Measurements from ENCODE around the gene STXBP5.

Gene STXBP5

GRCh38 chr6:147392917-147393625 is 188.9 kb downstream of the STXBP5 start:
- no peak for TF ChIP-seq CTCF (IDR thresholded peaks at IDR 0.05)

GRCh38 chr6:147395158-147395557 is 190.9 kb downstream of the STXBP5 start:
- no peak for TF ChIP-seq CTCF (IDR thresholded peaks at IDR 0.05)

GRCh38 chr6:147397306-147397705 is 193.1 kb downstream of the STXBP5 start:
- TF ChIP-seq CTCF (IDR thresholded peaks at IDR 0.05): no peak

GRCh38 chr6:147400968-147401367 is 196.8 kb downstream of the STXBP5 start:
- no peak for TF ChIP-seq CTCF (IDR thresholded peaks at IDR 0.05)

GRCh38 chr6:147401779-147402178 is 197.6 kb downstream of the STXBP5 start:
- TF ChIP-seq CTCF (IDR thresholded peaks at IDR 0.05): no peak

GRCh38 chr6:147406783-147407182 is 202.6 kb downstream of the STXBP5 start:
- TF ChIP-seq CTCF (IDR thresholded peaks at IDR 0.05): no peak

- no peak for TF ChIP-seq CTCF (IDR thresholded peaks at IDR 0.05)
Observed at GRCh38 chr6:147407571-147407970, 203.4 kb downstream of the STXBP5 start.

GRCh38 chr6:147416622-147417021 is 212.4 kb downstream of the STXBP5 start:
- no peak for TF ChIP-seq CTCF (IDR thresholded peaks at IDR 0.05)

Data from LNCAP (cell line).